WTC11 (cell line): ENCODE results near the gene SKOR2. TPM values are rescaled to one million over a fixed set of nuclear protein-coding genes. Genes with fewer than 3 reads are reported as not detected.

Experiments used
- ATAC-seq: fragments of 200-7000 bp; cut with Tn5 transposase; 2 replicates; pipeline ENCODE4 v1.10.0; 2021; ENCODE audit warnings: mild to moderate bottlenecking, moderate library complexity
- CTCF ChIA-PET: fragments of 300-600 bp; sonication (Branson Sonifier 250); formaldehyde crosslinking; loops from one replicate; lab custom pipeline; 2021; ENCODE audit warnings: antibody characterized with exemption; lab: Charles Lee
- POLR2A ChIA-PET: fragments of 350-600 bp; sonication (Branson Sonifier 250); formaldehyde crosslinking; loops from one replicate; lab custom pipeline; 2021; ENCODE audit warnings: antibody characterized with exemption; lab: Charles Lee
- DNase-seq: peaks from one replicate; pipeline ENCODE4 v3.0.0; 2021; ENCODE audit warnings: low spot score
- H3K27ac Mint-ChIP-seq: 2 replicates; pipeline ENCODE4 v1.8.0; 2021; ENCODE audit warnings: mixed read lengths
- H3K27me3 Mint-ChIP-seq: 2 replicates; pipeline ENCODE4 v1.8.0; 2021; ENCODE audit warnings: low read depth, mild to moderate bottlenecking, moderate library complexity, mixed read lengths
- H3K36me3 Mint-ChIP-seq: 2 replicates; pipeline ENCODE4 v1.8.0; 2021; ENCODE audit warnings: mixed read lengths
- H3K4me1 Mint-ChIP-seq: 2 replicates; pipeline ENCODE4 v1.8.0; 2022; ENCODE audit warnings: mixed read lengths
- H3K4me3 Mint-ChIP-seq: 2 replicates; pipeline ENCODE4 v1.8.0; 2021; ENCODE audit warnings: mild to moderate bottlenecking, moderate library complexity, mixed read lengths
- H3K9me3 Mint-ChIP-seq: 2 replicates; pipeline ENCODE4 v1.8.0; 2021; ENCODE audit warnings: mixed read lengths
- CBFB ChIP-seq: sonication (generic); formaldehyde crosslinking; IDR thresholded peaks from 2 replicates; pipeline ENCODE4 v1.8.1; 2022; ENCODE audit warnings: mild to moderate bottlenecking, low read depth, missing genetic modification reagents
- CREM ChIP-seq: sonication (generic); formaldehyde crosslinking; IDR thresholded peaks from 2 replicates; pipeline ENCODE4 v1.8.1; 2022; ENCODE audit warnings: mild to moderate bottlenecking, missing genetic modification reagents, moderate library complexity
- FOXK1 ChIP-seq: sonication (generic); formaldehyde crosslinking; IDR thresholded peaks from 2 replicates; pipeline ENCODE4 v1.8.0; 2022; ENCODE audit warnings: mild to moderate bottlenecking, moderate library complexity, missing genetic modification reagents
- FOXP1 ChIP-seq: sonication (generic); formaldehyde crosslinking; IDR thresholded peaks from 2 replicates; pipeline ENCODE4 v1.8.0; 2022; ENCODE audit warnings: missing genetic modification reagents, mild to moderate bottlenecking, moderate library complexity, borderline replicate concordance
- GABPB1 ChIP-seq: sonication (generic); formaldehyde crosslinking; IDR thresholded peaks from 2 replicates; pipeline ENCODE4 v1.8.1; 2023; ENCODE audit warnings: mild to moderate bottlenecking, missing genetic modification reagents
- JUN ChIP-seq: sonication (generic); formaldehyde crosslinking; IDR thresholded peaks from 2 replicates; pipeline ENCODE4 v1.8.0; 2023; ENCODE audit warnings: mild to moderate bottlenecking, missing genetic modification reagents
- TEAD4 ChIP-seq: sonication (generic); formaldehyde crosslinking; IDR thresholded peaks from 2 replicates; pipeline ENCODE4 v1.8.0; 2022; ENCODE audit warnings: mild to moderate bottlenecking, missing genetic modification reagents
- total RNA-seq: library from RNA; stranded (reverse); gene quantifications from 3 replicates; pipeline ENCODE4 v1.2.3, GENCODE V29; 2021
- TF ChIP-seq, protein P1 (sequence below): sonication (generic); formaldehyde crosslinking; IDR thresholded peaks from 2 replicates; pipeline ENCODE4 v1.8.0; 2022; ENCODE audit warnings: missing genetic modification reagents
- TF ChIP-seq, protein P2 (sequence below): fragments of 250-450 bp; sonication (Bioruptor Pico); IDR thresholded peaks from 2 replicates; pipeline ENCODE4 v1.9.0; 2021; ENCODE audit warnings: moderate library complexity, mild to moderate bottlenecking, inconsistent platforms, borderline replicate concordance
- TF ChIP-seq, protein P3 (sequence below): fragments of 200-600 bp; IDR thresholded peaks from 2 replicates; pipeline ENCODE4 v1.8.0; 2022; ENCODE audit warnings: antibody characterized with exemption
- TF ChIP-seq, protein P4 (sequence below): sonication (generic); formaldehyde crosslinking; IDR thresholded peaks from 2 replicates; pipeline ENCODE4 v1.8.1; 2022; ENCODE audit warnings: mild to moderate bottlenecking, moderate library complexity, missing genetic modification reagents
- TF ChIP-seq, protein P5 (sequence below): sonication (generic); formaldehyde crosslinking; IDR thresholded peaks from 2 replicates; pipeline ENCODE4 v1.8.0; 2022; ENCODE audit warnings: mild to moderate bottlenecking, missing genetic modification reagents
- TF ChIP-seq, protein P6 (sequence below): fragments of 250-450 bp; sonication (Bioruptor Pico); IDR thresholded peaks from 2 replicates; pipeline ENCODE4 v1.8.0; 2021; ENCODE audit warnings: mild to moderate bottlenecking

The SKOR2 gene
- total RNA-seq, 1 experiment from 2014 or later = 1.3 TPM

DNA sequence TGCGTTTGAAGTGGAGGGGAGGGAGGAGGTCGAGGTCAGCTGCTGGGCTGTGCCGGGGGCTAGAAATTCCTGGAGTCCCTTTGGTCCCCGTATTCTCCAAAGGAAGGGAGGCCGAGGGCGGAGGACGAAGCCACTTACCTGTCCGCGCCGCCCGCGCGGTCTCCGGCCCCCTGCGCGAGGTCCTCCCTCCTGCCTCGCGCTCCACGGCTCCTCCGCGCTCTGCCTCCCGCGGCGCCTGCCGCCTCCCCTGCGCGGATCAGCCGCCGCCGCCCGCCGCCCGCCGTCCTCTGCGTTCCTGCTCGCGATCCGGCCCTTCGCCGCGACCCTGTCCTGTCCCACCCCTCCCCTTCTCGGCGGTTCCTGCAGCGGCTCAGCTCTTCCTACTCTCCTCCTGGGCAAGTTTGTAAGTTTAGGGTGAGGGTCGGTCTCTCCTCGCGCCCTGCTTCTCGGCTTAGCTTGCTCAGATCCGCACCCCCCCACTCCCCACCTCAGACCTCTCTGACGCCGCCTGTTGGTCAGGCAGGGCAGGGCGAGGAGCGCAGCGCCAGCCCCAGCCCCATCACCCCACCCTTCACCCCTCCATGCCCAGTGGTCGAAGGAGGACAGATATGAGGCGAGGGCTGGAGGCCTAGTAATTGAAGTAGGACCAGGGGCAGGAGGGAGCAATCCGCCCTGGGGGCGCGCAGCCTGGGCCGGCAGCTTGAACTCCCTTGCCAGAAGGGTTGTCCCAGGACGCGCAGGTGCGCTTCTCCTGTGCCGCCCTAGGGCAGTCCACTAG lies 9.7 kb upstream of the SKOR2 start:
- H3K9me3 Mint-ChIP-seq = no peaks in the 10 kb centered on the region
- ChIA-PET POLR2A (interaction anchor here (0.6 to 1.3 kb wide), 4 partner anchors 11 to 99 kb away, joined by 3 to 4 read pairs (median 3); no protein-coding TSS in a partner anchor), CTCF (interaction anchor here (0.6 to 3.7 kb wide), 14 partner anchors 9 to 487 kb away, joined by 3 to 36 read pairs (median 4); partner anchors contain the start of genes HDHD2 and SKOR2)
- peak overlapping the region; percentile 89 for H3K4me3 Mint-ChIP-seq
- peaks cover 44% of the 10 kb centered on the region for H3K4me1 Mint-ChIP-seq
- TF ChIP-seq, protein P1, sequence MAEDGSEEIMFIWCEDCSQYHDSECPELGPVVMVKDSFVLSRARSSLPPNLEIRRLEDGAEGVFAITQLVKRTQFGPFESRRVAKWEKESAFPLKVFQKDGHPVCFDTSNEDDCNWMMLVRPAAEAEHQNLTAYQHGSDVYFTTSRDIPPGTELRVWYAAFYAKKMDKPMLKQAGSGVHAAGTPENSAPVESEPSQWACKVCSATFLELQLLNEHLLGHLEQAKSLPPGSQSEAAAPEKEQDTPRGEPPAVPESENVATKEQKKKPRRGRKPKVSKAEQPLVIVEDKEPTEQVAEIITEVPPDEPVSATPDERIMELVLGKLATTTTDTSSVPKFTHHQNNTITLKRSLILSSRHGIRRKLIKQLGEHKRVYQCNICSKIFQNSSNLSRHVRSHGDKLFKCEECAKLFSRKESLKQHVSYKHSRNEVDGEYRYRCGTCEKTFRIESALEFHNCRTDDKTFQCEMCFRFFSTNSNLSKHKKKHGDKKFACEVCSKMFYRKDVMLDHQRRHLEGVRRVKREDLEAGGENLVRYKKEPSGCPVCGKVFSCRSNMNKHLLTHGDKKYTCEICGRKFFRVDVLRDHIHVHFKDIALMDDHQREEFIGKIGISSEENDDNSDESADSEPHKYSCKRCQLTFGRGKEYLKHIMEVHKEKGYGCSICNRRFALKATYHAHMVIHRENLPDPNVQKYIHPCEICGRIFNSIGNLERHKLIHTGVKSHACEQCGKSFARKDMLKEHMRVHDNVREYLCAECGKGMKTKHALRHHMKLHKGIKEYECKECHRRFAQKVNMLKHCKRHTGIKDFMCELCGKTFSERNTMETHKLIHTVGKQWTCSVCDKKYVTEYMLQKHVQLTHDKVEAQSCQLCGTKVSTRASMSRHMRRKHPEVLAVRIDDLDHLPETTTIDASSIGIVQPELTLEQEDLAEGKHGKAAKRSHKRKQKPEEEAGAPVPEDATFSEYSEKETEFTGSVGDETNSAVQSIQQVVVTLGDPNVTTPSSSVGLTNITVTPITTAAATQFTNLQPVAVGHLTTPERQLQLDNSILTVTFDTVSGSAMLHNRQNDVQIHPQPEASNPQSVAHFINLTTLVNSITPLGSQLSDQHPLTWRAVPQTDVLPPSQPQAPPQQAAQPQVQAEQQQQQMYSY (CRISPR knock-in tag) = 0 out of 2 replicates have a peak, but pooled peaks have one; percentile 21
- TF ChIP-seq JUN (CRISPR knock-in tag) (no peak), GABPB1 (CRISPR knock-in tag) (no peak), FOXP1 (CRISPR knock-in tag) (0 out of 2 replicates have a peak, but pooled peaks have one; percentile 43), FOXK1 (CRISPR knock-in tag) (no peak), CREM (CRISPR knock-in tag) (no peak), TEAD4 (CRISPR knock-in tag) (no peak), CBFB (CRISPR knock-in tag) (no peak)
- TF ChIP-seq, protein P2, sequence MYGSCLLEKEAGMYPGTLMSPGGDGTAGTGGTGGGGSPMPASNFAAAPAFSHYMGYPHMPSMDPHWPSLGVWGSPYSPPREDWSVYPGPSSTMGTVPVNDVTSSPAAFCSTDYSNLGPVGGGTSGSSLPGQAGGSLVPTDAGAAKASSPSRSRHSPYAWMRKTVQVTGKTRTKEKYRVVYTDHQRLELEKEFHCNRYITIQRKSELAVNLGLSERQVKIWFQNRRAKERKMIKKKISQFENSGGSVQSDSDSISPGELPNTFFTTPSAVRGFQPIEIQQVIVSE = no peak
- TF ChIP-seq, protein P3, sequence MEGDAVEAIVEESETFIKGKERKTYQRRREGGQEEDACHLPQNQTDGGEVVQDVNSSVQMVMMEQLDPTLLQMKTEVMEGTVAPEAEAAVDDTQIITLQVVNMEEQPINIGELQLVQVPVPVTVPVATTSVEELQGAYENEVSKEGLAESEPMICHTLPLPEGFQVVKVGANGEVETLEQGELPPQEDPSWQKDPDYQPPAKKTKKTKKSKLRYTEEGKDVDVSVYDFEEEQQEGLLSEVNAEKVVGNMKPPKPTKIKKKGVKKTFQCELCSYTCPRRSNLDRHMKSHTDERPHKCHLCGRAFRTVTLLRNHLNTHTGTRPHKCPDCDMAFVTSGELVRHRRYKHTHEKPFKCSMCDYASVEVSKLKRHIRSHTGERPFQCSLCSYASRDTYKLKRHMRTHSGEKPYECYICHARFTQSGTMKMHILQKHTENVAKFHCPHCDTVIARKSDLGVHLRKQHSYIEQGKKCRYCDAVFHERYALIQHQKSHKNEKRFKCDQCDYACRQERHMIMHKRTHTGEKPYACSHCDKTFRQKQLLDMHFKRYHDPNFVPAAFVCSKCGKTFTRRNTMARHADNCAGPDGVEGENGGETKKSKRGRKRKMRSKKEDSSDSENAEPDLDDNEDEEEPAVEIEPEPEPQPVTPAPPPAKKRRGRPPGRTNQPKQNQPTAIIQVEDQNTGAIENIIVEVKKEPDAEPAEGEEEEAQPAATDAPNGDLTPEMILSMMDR = peak; percentile 52
- TF ChIP-seq, protein P4, sequence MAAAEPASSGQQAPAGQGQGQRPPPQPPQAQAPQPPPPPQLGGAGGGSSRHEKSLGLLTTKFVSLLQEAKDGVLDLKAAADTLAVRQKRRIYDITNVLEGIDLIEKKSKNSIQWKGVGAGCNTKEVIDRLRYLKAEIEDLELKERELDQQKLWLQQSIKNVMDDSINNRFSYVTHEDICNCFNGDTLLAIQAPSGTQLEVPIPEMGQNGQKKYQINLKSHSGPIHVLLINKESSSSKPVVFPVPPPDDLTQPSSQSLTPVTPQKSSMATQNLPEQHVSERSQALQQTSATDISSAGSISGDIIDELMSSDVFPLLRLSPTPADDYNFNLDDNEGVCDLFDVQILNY (CRISPR knock-in tag) = no peak
- TF ChIP-seq, protein P5, sequence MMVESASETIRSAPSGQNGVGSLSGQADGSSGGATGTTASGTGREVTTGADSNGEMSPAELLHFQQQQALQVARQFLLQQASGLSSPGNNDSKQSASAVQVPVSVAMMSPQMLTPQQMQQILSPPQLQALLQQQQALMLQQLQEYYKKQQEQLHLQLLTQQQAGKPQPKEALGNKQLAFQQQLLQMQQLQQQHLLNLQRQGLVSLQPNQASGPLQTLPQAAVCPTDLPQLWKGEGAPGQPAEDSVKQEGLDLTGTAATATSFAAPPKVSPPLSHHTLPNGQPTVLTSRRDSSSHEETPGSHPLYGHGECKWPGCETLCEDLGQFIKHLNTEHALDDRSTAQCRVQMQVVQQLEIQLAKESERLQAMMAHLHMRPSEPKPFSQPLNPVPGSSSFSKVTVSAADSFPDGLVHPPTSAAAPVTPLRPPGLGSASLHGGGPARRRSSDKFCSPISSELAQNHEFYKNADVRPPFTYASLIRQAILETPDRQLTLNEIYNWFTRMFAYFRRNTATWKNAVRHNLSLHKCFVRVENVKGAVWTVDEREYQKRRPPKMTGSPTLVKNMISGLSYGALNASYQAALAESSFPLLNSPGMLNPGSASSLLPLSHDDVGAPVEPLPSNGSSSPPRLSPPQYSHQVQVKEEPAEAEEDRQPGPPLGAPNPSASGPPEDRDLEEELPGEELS = no peak
- TF ChIP-seq, protein P6, sequence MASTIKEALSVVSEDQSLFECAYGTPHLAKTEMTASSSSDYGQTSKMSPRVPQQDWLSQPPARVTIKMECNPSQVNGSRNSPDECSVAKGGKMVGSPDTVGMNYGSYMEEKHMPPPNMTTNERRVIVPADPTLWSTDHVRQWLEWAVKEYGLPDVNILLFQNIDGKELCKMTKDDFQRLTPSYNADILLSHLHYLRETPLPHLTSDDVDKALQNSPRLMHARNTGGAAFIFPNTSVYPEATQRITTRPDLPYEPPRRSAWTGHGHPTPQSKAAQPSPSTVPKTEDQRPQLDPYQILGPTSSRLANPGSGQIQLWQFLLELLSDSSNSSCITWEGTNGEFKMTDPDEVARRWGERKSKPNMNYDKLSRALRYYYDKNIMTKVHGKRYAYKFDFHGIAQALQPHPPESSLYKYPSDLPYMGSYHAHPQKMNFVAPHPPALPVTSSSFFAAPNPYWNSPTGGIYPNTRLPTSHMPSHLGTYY (CRISPR knock-in tag) = no peak
- H3K27ac Mint-ChIP-seq = no peak overlapping the region
- peak; percentile 56 for ATAC-seq
- peak; percentile 78 for DNase-seq
- no peaks in the 10 kb centered on the region for H3K36me3 Mint-ChIP-seq
- H3K27me3 Mint-ChIP-seq = peaks cover 100% of the 10 kb centered on the region
